Stimulated activated CD4-positive, alpha-beta T cell treated with anti-CD3 and anti-CD28 coated beads, Interleukin-15, amount 100 ng/mL, for 24 hours (primary cell): ENCODE data around the gene NABP2.
"Not testable (repeated sequence)": the region's sequence is repeated elsewhere in the genome, so short reads cannot be mapped to it uniquely, and the experiment has no call there.

ENCODE experiments used
- DNase-seq: peaks from one replicate; pipeline ENCODE4 v3.0.0-alpha.2; 2020

NABP2 gene

GRCh38 chr12:56248711-56249110 is 24.6 kb downstream of the NABP2 start:
- DNase-seq = no peak

- DNase-seq = no peak
Observed at GRCh38 chr12:56252649-56253048, 28.5 kb downstream of the NABP2 start.

- DNase-seq = no peak
Observed at GRCh38 chr12:56253091-56253490, 28.9 kb downstream of the NABP2 start.

DNA sequence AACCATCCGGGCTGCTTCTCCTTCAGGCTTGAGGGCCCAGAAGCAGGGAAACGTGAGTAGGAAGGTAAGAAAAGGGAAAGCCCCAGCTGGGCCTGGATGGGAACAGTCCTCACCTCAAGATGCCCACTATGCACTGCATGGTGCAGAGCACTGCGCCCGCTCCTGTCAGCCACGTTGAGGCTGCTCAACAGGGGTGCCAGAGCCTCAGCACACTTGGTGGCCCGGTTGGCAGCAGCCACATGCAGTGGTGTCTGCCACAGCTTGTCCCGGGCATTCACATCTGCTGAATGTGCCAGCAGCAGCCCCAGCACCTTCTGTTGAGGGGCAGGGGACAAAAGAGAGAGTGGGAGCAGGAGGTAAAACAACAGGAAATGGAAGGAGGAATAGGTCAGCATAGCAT is 31.5 kb downstream of the NABP2 start:
- no peak for DNase-seq

GRCh38 chr12:56256326-56256960 is 32.3 kb downstream of the NABP2 start:
- no peak for DNase-seq

- no peak for DNase-seq
Observed at GRCh38 chr12:56257071-56257470, 32.9 kb downstream of the NABP2 start.

GRCh38 chr12:56257491-56258067 is 33.4 kb downstream of the NABP2 start:
- DNase-seq = peak; percentile 38

- peak; percentile 87 for DNase-seq
Observed at GRCh38 chr12:56258068-56258819, 34.1 kb downstream of the NABP2 start, which contains the start of gene ANKRD52. Gene ANKRD52 (minus strand): TSS chr12:56258384. CDS start chr12:56258269, 115 bp downstream.

DNA sequence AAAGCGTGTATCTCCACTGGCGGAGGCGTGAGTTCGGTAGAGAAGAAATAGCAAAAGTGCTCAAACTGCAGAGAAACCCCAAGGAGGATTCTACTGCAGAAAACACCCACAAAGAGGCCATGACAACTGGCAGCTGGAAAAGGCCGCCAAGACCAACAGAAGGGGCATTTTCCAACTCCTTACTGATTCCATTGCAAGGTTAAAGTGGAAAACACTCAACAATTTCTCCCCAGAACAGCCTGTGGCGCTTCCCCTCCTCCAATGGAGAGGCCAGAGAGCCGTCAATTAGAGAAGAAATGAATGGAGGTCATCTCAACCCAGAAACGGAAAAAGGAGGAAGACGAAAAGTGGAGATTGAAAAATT is 34.7 kb downstream of the NABP2 start:
- no peak for DNase-seq

GRCh38 chr12:56260380-56260779 is 36.2 kb downstream of the NABP2 start:
- DNase-seq = no peak

- DNase-seq = no peak
Observed at GRCh38 chr12:56260921-56261320, 36.8 kb downstream of the NABP2 start.

- DNase-seq = no peak
Observed at GRCh38 chr12:56261503-56262232, 37.5 kb downstream of the NABP2 start.

DNA sequence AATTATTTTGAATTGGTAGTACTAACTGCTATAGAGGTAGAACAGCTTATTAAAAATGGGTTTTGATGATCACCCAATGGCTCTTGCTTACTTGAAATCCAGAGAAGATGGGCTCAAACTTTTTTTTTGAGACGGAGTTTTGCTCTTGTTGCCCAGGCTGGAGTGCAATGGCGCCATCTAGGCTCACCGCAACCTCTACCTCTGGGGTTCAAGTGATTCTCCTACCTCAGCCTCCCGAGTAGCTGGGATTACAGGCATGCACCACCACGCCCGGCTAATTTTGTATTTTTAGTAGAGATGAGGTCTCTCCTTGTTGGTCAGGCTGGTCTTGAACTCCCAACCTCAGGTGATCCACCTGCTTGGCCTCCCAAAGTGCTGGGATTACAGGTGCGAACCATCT is 38.8 kb downstream of the NABP2 start:
- peak; percentile 24 for DNase-seq

GRCh38 chr12:56266068-56266692 is 42.0 kb downstream of the NABP2 start:
- not testable (repeated sequence) for DNase-seq

- DNase-seq = peak; percentile 91
Observed at GRCh38 chr12:56266693-56267442, 42.7 kb downstream of the NABP2 start, which contains the start of gene COQ10A. Gene COQ10A (plus strand): TSS chr12:56266942. CDS start chr12:56267119, 177 bp downstream.

GRCh38 chr12:56267443-56268071 is 43.4 kb downstream of the NABP2 start:
- no peak for DNase-seq

DNA sequence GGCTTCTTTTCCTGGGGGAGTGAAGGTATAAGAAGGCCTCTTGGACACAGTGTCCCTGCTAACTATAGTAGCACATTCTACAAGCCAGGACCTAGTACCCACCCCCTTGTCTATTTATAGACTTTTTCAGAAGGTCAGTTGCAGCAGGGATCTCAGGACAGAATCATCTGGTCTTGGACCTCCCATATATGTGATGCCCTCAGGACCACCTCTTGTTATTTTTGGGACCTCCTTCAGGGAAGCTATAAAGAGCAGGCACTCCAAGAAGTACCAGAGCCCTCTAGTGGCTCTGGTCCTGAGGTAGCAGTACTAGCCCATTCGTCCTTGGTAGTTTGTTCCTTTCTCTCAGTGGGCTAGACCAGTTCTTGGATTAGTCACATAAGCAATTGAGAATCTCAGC is 46.9 kb downstream of the NABP2 start:
- no peak for DNase-seq

- not testable (repeated sequence) for DNase-seq
Observed at GRCh38 chr12:56272468-56272867, 48.3 kb downstream of the NABP2 start.

DNA sequence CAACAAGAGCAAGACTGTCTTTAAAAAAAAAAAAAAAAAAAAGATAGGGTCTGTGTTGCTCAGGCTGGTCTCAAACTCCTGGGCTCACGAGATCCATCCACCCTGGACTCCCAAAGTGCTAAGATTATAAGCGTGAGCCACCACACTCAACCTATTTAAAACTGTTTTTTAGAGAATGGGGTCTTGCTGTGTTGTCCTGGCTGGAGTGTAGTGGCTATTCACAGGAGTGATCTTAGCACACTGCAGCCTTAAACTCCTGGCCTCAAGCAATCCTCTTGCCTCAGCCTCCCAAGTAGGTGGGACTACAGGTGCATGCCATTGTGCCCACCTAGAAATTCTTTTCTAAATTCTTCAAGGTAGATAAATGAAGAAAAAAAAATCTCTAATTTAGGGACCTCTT is 50.2 kb downstream of the NABP2 start:
- no peak for DNase-seq

DNA sequence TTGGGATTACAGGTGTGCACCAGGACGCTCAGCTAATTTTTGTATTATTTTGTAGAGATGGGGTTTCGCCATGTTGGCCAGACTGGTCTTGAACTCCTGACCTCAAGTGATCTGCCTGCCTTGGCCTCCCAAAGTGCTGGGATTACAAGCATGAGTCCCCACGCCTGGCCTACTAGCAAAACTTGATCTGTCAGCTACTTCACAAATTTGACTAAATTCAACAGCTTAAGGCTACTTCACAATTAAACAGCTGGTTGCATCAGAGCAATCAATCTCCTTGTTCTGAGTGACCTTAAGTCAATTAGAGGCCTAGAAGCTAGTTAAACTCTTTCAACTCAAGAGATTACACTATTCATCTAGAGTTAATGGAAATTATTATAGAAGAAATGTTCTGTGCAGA is 54.8 kb downstream of the NABP2 start:
- no peak for DNase-seq
